Epithelial cell of proximal tubule (primary cell): Measurements from ENCODE around the gene ZBTB21. TPM values are rescaled to one million over a fixed set of nuclear protein-coding genes. Genes with fewer than 3 reads are reported as not detected.
"Not testable (repeated sequence)": the region's sequence is repeated elsewhere in the genome, so short reads cannot be mapped to it uniquely, and the experiment has no call there.

Source experiments
- DNase-seq: peaks from one replicate; pipeline ENCODE4 v3.0.0-alpha.2; 2011; ENCODE audit warnings: low read depth
- H3K4me3 ChIP-seq: 2 replicates; pipeline ENCODE4 v1.5.1; 2011; ENCODE audit warnings: low read depth, mild to moderate bottlenecking, low read length
- total RNA-seq: library from RNA; depleted of rRNA; stranded (reverse); fragments of >200 nt; gene quantifications from 2 replicates; pipeline ENCODE4 v1.2.3, GENCODE V29; 2015
- TF ChIP-seq, protein P1 (sequence below): conservative IDR thresholded peaks from 2 replicates; pipeline ENCODE4 v1.5.1; 2012; ENCODE audit warnings: low read depth, mild to moderate bottlenecking, low read length

ZBTB21 gene
- total RNA-seq, 1 donor from 2014 or later, result 6.3 TPM

- TF ChIP-seq, protein P1, sequence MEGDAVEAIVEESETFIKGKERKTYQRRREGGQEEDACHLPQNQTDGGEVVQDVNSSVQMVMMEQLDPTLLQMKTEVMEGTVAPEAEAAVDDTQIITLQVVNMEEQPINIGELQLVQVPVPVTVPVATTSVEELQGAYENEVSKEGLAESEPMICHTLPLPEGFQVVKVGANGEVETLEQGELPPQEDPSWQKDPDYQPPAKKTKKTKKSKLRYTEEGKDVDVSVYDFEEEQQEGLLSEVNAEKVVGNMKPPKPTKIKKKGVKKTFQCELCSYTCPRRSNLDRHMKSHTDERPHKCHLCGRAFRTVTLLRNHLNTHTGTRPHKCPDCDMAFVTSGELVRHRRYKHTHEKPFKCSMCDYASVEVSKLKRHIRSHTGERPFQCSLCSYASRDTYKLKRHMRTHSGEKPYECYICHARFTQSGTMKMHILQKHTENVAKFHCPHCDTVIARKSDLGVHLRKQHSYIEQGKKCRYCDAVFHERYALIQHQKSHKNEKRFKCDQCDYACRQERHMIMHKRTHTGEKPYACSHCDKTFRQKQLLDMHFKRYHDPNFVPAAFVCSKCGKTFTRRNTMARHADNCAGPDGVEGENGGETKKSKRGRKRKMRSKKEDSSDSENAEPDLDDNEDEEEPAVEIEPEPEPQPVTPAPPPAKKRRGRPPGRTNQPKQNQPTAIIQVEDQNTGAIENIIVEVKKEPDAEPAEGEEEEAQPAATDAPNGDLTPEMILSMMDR, result no peak
- DNase-seq, result no peak
Measured at GRCh38 chr21:41961282-41961701, 48.9 kb downstream of the ZBTB21 start.

DNA sequence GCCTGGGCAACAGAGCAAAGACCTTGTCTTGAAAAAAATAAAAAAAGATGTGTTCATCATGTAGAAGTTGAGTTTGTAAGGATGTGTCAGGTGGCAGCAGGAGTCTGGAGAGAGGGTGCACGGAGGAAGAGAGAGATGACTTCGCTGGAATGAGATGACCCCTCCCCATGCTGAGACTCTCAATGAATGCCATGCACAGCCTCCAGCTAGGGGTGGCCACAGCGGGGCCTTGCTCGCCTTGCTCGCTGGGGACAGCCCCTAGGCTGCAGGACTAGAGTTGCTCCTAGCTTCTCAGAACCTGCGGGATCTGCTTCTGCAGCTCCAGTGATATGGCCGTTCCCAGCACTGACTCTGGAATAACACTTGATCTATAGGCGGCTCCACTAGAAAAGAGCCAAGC lies 49.8 kb downstream of the ZBTB21 start:
- no peak overlapping the region for H3K4me3 ChIP-seq
- no peak for DNase-seq
- TF ChIP-seq, protein P1, result no peak

More at GRCh38 chr21:41961282-41961701, 48.9 kb downstream of the ZBTB21 start:
- no peak overlapping the region for H3K4me3 ChIP-seq

GRCh38 chr21:41959697-41960096 lies 50.5 kb downstream of the ZBTB21 start:
- H3K4me3 ChIP-seq, DNase-seq: not testable (repeated sequence)

DNA sequence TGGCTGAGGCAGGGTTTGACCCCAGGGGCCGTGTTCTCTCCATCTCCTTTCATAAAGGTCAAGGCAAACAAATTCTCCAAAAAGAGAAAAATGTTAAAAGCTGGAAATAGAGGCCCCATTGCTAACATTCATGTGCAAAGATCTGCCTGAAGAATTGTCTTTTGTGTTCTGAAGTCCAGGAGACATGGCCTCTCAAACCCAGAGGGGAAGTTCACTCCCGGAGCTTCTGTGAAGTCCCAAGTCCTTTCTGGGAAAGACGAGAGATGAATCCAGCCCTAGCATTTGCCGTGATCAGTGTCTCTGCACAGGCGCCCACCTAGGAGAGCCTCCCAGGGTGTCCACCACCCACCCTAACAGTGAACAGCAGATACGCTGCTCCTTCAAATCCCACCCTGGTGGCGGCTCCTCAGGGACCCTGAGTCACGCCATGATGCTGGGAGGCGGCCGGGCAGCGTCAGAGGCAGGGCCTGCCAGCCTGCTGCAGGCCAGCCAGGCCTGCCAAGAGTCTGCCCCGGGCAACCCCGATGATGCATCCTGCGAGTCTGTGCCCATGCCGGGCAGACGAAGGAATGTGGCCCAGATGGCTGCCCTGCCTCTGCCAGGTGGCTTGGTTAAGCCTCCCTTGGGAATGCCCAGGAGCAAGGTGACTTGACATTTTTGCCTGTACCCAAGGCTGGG lies 51.1 kb downstream of the ZBTB21 start:
- no peak for DNase-seq
- TF ChIP-seq, protein P1, result no peak
- no peak overlapping the region for H3K4me3 ChIP-seq

- DNase-seq, result peak; percentile 74
Measured at GRCh38 chr21:41957991-41958766, 52.0 kb downstream of the ZBTB21 start.

GRCh38 chr21:41956926-41957729 lies 53.0 kb downstream of the ZBTB21 start:
- TF ChIP-seq, protein P1, result no peak

More at GRCh38 chr21:41957991-41958766, 52.0 kb downstream of the ZBTB21 start:
- TF ChIP-seq, protein P1, result peak; percentile 64
- no peak overlapping the region for H3K4me3 ChIP-seq

DNA sequence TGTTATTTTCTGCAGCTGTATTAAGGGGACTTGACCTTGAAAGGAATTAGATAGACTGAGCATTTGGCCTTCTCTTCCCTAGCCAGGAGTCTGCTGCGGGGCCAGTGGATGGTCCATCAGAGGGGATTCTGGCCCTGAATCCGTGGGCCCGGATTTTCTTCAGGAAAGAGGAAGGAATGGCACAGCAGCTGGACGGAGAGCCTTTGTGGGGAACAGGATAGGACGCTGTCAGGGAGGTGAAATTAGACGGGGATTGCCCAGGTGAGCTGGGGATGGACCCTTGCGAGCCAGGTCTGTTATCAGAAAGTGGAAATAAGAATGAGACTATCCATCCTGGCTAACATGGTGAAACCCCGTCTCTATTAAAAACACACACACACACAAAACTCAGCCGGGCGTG lies 54.6 kb downstream of the ZBTB21 start:
- TF ChIP-seq, protein P1, result no peak
- H3K4me3 ChIP-seq, result no peak overlapping the region
- no peak for DNase-seq

More at GRCh38 chr21:41956926-41957729, 53.0 kb downstream of the ZBTB21 start:
- no peak overlapping the region for H3K4me3 ChIP-seq
- DNase-seq, result peak; percentile 45
